Activated T-cell treated with anti-CD3 and anti-CD28 coated beads, Interleukin-2, amount 50 U/mL, for 24 hours (primary cell): ENCODE measurements around the gene UBAP2.

Experiments used
- DNase-seq: peaks from one replicate; pipeline ENCODE4 v3.0.0-alpha.2; 2020
- H3K27ac Mint-ChIP-seq: 2 replicates; pipeline ENCODE4 v1.8.0; 2020; ENCODE audit warnings: mild to moderate bottlenecking, mixed read lengths
- H3K27me3 Mint-ChIP-seq: 2 replicates; pipeline ENCODE4 v1.8.0; 2020; ENCODE audit warnings: mixed read lengths
- H3K36me3 Mint-ChIP-seq: 2 replicates; pipeline ENCODE4 v1.8.0; 2020; ENCODE audit warnings: low read depth, mixed read lengths
- H3K4me1 Mint-ChIP-seq: 2 replicates; pipeline ENCODE4 v1.8.0; 2020; ENCODE audit warnings: low read depth, mixed read lengths
- H3K4me3 Mint-ChIP-seq: 2 replicates; pipeline ENCODE4 v1.8.0; 2020; ENCODE audit warnings: mild to moderate bottlenecking, moderate library complexity, mixed read lengths
- H3K9me3 Mint-ChIP-seq: 2 replicates; pipeline ENCODE4 v1.8.0; 2020; ENCODE audit warnings: mixed read lengths

Gene UBAP2, protein sequence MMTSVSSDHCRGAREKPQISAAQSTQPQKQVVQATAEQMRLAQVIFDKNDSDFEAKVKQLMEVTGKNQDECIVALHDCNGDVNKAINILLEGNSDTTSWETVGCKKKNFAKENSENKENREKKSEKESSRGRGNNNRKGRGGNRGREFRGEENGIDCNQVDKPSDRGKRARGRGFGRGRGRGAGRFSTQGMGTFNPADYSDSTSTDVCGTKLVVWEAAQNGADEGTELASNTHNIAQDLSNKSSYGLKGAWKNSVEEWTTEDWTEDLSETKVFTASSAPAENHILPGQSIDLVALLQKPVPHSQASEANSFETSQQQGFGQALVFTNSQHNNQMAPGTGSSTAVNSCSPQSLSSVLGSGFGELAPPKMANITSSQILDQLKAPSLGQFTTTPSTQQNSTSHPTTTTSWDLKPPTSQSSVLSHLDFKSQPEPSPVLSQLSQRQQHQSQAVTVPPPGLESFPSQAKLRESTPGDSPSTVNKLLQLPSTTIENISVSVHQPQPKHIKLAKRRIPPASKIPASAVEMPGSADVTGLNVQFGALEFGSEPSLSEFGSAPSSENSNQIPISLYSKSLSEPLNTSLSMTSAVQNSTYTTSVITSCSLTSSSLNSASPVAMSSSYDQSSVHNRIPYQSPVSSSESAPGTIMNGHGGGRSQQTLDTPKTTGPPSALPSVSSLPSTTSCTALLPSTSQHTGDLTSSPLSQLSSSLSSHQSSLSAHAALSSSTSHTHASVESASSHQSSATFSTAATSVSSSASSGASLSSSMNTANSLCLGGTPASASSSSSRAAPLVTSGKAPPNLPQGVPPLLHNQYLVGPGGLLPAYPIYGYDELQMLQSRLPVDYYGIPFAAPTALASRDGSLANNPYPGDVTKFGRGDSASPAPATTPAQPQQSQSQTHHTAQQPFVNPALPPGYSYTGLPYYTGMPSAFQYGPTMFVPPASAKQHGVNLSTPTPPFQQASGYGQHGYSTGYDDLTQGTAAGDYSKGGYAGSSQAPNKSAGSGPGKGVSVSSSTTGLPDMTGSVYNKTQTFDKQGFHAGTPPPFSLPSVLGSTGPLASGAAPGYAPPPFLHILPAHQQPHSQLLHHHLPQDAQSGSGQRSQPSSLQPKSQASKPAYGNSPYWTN

DNA sequence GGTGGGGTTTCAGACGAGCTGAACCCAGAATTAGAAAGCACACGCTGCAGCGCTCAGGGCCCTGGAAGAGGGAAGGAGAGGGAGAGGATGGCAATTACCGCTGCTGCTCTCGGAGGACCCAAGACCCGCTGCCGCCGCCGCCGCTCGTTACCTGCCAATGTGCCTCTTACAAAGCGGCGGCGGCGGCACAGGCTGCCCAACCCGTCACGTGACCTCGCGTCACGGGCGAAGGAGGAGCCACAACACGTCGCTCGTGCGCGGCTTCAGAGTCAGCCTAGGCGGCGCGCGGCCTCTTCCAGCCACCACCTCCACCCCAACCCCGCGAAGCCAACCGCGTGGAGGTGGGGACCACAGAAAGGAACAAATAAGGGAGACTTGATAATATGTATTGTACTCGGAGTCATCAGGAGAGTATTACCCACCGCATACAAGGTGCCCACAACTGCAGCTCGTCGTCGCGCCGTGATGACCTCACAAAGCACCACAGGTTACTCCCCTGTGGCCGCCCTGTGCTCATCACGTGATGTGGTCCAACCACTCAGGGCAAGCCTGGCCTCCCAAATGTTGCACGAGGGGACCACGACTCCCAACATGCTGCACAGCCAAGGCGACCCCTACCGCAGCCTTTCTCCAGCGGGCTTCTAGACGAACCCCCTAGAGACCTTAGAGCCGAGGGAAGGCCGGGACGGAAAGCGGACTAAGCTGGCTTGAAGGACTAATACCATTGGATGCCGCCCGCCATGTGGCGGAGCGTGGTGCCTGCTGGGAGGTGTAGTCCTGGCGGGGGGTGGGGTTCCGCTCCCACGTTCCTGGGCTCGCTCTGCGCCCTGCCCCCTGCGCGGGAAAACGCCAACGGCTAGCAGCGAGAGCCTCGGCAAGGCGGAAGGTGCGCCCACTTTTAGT is at the start of gene UBAP2:
Gene UBAP2, minus strand, starts transcription at position 161 of the 903 bp plus-strand sequence. CDS start 31,739 bp downstream, outside the sequence.
- peak within 1 kb of the TSS; percentile 97 for H3K4me3 Mint-ChIP-seq
- H3K27me3 Mint-ChIP-seq = no peaks in the 10 kb centered on the region
- H3K9me3 Mint-ChIP-seq = no peaks in the 10 kb centered on the region
- peaks cover 37% of the 10 kb centered on the region for H3K4me1 Mint-ChIP-seq
- H3K36me3 Mint-ChIP-seq = peaks cover 35% of the 10 kb centered on the region
- H3K27ac Mint-ChIP-seq = peak within 1 kb of the TSS; percentile 100
- DNase-seq = peak; percentile 98

DNA sequence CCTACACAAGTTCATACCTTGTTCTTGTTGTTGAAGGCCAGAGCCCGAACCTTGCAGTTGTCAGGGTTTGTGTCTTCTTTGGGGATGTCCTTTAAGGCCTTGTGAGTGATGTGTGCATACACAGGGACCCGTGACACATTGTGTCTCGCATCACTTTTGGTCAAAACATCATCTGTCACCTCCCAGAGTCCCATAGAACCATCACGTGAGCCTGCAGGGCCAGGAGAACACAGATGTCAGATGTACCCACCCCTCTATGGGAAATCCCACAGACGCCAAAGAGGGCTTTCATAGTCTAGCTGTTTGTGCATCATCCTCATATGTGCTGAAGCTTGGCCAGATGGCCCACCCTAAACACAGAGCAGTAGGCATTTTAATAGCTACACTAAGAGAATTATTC is 49.6 kb upstream of the UBAP2 start:
- no peak overlapping the region for H3K27ac Mint-ChIP-seq
- H3K27me3 Mint-ChIP-seq = no peaks in the 10 kb centered on the region
- DNase-seq = no peak
- peaks cover 79% of the 10 kb centered on the region for H3K36me3 Mint-ChIP-seq
- no peak overlapping the region for H3K4me3 Mint-ChIP-seq
- no peaks in the 10 kb centered on the region for H3K9me3 Mint-ChIP-seq
- H3K4me1 Mint-ChIP-seq = no peaks in the 10 kb centered on the region

DNA sequence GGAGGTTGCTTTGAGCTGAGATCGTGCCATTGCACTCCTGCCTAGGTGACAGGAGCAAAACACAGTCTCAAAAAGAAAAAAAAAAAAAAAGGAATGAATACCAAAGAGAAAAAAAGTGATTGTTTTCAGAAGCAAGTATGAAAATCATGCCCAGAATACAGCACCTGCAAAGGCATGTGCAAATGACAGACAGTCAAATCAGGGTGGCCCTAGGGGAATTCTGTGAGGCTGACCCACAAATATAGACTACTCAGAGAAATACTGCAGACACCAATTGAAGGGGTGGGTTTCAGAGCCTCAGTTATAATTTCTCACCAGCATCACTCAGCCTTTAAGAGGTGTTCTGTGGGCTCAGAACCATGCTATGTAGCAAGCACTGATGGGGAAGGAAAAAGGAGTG is 49.2 kb upstream of the UBAP2 start:
- H3K9me3 Mint-ChIP-seq = no peaks in the 10 kb centered on the region
- peaks cover 79% of the 10 kb centered on the region for H3K36me3 Mint-ChIP-seq
- no peak for DNase-seq
- H3K4me3 Mint-ChIP-seq = no peak overlapping the region
- peaks cover 4% of the 10 kb centered on the region for H3K4me1 Mint-ChIP-seq
- peak overlapping the region; percentile 75 for H3K27ac Mint-ChIP-seq
- H3K27me3 Mint-ChIP-seq = no peaks in the 10 kb centered on the region

DNA sequence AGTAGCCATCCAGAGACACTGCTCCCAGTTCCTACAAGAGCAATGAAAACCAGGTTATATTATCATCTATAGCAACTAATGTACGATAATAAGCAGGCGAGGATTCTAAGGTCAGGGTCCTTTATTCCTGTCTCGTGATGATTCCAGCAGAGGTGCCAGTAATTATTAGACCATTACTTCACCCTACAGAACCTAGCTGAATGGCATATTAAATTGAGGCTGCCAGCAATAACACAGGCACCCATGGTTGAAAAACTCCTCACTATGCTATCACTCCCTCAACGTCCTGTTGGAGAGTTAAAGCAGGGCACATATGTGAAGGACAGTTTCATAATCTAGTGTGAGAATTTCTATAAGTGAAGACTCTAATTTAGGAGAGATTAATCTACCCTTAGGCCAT is 48.1 kb upstream of the UBAP2 start:
- Mint-ChIP-seq H3K4me3 (no peak overlapping the region), H3K9me3 (no peaks in the 10 kb centered on the region), H3K4me1 (peaks cover 15% of the 10 kb centered on the region), H3K27ac (no peak overlapping the region), H3K36me3 (peaks cover 80% of the 10 kb centered on the region), H3K27me3 (no peaks in the 10 kb centered on the region)
- no peak for DNase-seq

DNA sequence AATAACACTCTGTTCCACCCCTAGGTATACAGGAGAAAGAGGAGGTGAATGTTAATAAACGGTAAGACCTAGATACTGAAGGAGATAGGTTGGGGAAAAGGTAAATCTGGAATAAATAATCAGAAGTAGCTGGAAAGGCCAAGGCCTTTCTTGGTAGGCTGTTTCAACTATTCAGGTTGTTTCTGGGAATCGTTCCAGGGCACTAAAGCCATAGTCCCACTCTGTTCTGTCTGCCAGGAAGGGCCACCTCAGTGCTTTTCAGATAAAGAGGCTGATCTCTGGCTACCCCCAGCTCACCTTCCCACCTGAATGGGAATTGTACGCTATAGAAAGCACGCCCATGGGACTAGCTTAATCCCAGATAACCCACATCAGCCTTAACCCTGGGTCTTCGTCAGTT is 44.9 kb upstream of the UBAP2 start:
- H3K27me3 Mint-ChIP-seq = no peaks in the 10 kb centered on the region
- H3K4me3 Mint-ChIP-seq = no peak overlapping the region
- H3K36me3 Mint-ChIP-seq = peaks cover 97% of the 10 kb centered on the region
- DNase-seq = no peak
- H3K9me3 Mint-ChIP-seq = no peaks in the 10 kb centered on the region
- H3K4me1 Mint-ChIP-seq = peaks cover 18% of the 10 kb centered on the region
- H3K27ac Mint-ChIP-seq = peak overlapping the region; percentile 33

DNA sequence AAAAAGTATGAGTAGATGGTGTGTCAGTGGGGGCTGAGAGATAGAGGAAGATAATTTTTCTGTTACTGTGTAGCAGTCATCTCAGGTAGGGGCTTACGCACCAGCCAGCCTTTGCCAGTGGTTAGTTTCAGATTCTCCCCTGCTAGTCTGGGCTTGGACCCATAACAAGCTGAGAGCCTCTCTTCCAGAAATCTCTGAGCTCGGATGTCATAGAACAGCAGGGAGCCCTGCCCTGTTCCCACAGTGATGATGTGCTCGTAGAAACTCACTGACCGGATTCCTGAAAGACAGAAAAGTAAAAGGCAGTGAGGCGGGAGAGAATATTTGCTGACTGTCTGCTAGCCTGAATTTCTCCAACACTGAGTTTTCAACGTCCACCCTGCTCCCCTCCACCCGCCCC is 40.6 kb upstream of the UBAP2 start:
- peaks cover 85% of the 10 kb centered on the region for H3K36me3 Mint-ChIP-seq
- H3K27me3 Mint-ChIP-seq = no peaks in the 10 kb centered on the region
- H3K9me3 Mint-ChIP-seq = no peaks in the 10 kb centered on the region
- peaks cover 37% of the 10 kb centered on the region for H3K4me1 Mint-ChIP-seq
- peak overlapping the region; percentile 48 for H3K27ac Mint-ChIP-seq
- no peak overlapping the region for H3K4me3 Mint-ChIP-seq
- DNase-seq = no peak

DNA sequence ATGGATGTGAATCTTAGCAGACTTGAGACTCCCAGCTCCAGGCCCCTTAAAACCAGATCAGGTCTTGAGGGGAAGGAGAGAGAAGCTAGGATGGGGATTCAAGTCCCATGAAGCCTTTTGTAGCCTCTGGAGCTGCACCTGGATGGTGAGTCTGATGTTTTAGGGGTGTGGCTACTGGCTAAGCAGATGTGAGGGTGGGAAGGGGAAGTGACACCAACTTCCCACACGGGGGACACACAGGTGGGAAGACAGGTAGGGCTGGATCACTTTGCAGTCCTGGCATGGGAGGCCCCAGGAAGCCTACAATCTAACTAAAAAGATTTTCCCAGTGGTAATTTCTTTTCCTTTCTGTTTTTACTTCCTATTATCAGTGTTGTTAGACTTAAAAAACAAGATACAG is 38.7 kb upstream of the UBAP2 start:
- DNase-seq = no peak
- H3K9me3 Mint-ChIP-seq = no peaks in the 10 kb centered on the region
- H3K27me3 Mint-ChIP-seq = no peaks in the 10 kb centered on the region
- peaks cover 33% of the 10 kb centered on the region for H3K4me1 Mint-ChIP-seq
- peak overlapping the region; percentile 77 for H3K27ac Mint-ChIP-seq
- no peak overlapping the region for H3K4me3 Mint-ChIP-seq
- peaks cover 67% of the 10 kb centered on the region for H3K36me3 Mint-ChIP-seq

DNA sequence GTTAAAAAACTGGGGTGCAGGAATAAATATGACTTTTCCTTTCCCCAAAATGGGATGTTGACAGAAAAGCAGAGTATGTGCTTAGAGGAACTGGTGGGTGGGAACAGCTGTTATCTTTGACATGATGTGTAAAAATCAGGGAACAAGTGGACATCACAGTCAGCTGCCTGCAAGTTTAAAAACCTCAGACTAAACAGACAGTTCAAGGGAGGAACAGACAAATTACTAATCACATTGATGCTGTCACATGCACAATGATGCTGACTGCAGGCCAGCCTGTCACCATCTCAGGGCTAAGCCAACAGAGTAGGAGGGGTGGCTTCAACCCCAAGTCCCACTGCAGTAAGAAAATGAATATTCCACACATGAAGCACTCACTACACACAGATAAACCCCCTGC is 38.2 kb upstream of the UBAP2 start:
- DNase-seq = no peak
- H3K9me3 Mint-ChIP-seq = no peaks in the 10 kb centered on the region
- H3K36me3 Mint-ChIP-seq = peaks cover 62% of the 10 kb centered on the region
- H3K4me3 Mint-ChIP-seq = no peak overlapping the region
- peaks cover 28% of the 10 kb centered on the region for H3K4me1 Mint-ChIP-seq
- no peaks in the 10 kb centered on the region for H3K27me3 Mint-ChIP-seq
- peak overlapping the region; percentile 77 for H3K27ac Mint-ChIP-seq

DNA sequence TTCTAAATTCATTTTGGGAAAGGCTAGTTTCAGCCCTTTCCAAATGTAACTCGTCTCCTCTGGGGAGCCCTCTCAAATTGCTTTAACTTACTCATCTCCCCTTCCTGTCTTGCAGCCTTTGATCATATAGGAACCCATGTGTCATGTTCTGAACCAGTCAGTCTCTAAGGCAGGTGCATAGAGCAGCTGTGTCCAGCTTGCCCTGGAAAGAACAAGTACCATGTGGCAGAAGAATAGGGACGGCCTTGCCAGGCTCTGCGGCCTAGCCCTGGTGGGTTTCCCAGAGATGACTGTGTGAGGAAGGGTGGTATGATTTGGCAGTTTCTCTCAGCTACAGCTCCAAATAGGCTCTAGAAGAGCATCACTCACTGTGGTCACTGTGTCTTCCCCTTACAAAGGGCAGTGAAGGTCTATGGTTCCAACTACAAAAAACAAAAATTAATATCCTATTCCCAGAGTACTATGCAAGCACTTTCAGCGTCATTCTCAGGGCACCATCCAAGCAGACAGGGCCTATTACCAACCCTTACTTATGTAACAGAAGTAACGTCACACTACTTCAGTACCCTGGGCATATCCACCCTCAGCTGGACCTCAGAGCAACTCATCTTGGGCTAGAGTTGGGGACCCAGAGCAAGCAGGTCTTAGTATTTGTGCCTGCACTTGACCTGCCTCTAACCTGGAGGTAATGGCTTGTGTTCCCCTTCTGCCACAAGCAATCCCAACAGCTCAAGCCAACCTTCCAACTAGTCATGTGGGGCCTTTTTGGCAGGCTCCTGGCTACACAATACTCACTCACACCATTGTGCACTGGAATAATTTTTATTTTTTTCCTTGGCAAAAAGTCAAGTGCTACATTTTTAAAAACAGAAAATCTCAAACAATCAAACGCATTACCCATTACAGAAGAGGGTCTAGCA is 37.2 kb upstream of the UBAP2 start:
- Mint-ChIP-seq H3K9me3 (no peaks in the 10 kb centered on the region), H3K27ac (peak overlapping the region; percentile 73), H3K4me1 (peaks cover 25% of the 10 kb centered on the region), H3K36me3 (peaks cover 52% of the 10 kb centered on the region), H3K27me3 (no peaks in the 10 kb centered on the region), H3K4me3 (no peak overlapping the region)
- DNase-seq = no peak

DNA sequence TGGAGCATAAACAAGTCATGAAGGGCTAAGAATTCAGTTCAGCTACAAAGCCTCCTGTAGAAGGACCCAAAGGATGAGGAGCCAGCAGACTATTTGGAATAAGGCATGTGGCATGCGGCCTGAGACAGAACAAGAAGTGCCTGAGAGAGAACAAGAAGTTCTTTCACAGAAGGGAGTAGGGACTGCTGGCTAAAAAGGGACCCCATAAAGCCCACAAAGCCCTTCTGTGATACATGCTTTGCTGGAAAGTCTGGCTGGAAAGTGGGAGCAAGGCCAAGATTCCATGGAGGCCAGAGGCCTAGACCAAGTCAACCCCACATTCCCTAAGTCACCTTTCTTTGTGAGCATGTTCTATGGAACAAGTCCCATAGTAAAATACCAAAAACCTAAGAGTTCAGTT is 35.9 kb upstream of the UBAP2 start:
- Mint-ChIP-seq H3K4me1 (peaks cover 25% of the 10 kb centered on the region), H3K27me3 (no peaks in the 10 kb centered on the region), H3K4me3 (no peak overlapping the region), H3K27ac (peak overlapping the region; percentile 71), H3K9me3 (no peaks in the 10 kb centered on the region), H3K36me3 (peaks cover 40% of the 10 kb centered on the region)
- no peak for DNase-seq

DNA sequence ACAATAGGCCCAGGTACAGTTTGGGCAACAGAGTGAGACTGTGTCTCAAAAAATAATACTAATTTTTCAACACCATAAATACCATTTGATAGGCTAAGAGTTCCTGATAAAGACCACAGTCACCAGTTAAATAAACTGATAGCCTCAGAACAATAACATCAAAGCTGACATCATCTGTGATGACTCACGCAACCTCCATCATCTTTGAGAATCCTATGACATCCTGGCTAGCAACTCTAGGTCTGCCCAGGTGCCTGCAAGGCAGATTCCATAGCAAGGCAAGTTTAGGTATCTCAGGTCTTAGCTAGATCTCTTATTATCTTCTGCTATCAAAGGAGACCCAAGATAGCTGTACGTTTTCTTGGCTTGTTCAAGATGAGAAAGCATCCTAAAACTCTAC is 30.5 kb upstream of the UBAP2 start:
- no peaks in the 10 kb centered on the region for H3K36me3 Mint-ChIP-seq
- no peaks in the 10 kb centered on the region for H3K9me3 Mint-ChIP-seq
- H3K27me3 Mint-ChIP-seq = no peaks in the 10 kb centered on the region
- DNase-seq = no peak
- peaks cover 4% of the 10 kb centered on the region for H3K4me1 Mint-ChIP-seq
- H3K27ac Mint-ChIP-seq = no peak overlapping the region
- H3K4me3 Mint-ChIP-seq = no peak overlapping the region

DNA sequence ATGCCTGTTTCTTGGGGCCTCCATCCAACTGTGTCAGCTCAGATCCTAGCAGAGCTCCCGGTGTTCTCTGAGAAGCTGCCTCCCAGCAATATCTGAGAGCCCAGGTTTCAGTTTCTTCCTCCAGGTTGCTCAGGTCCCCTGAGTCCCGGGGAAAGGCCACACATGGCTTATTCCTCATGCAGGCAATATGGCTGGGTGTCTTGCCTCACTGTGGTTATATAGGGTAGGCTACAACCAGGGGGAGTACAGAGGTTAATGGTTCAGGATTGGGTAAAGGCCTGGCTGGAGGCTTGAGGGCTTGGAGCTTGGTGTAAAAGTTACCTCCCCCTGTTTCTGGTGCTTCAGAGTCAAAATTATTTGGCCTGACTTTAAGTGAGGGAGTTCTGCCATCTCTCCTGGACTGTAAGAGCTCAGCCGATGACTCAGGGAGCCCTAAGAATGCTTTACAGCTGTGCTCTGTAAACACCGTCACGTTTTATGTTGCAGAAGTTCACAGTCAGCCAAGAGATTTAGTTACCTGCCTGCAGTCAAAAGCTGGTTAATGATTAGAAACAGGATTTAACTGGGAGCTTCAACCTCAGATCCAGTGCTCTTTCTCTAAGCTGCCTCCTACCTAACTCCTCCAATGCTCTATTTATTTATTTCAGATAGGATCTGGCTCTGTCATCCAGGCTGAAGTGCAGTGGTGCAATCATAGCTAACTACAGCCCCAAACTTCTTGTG is 24.3 kb upstream of the UBAP2 start:
- no peaks in the 10 kb centered on the region for H3K36me3 Mint-ChIP-seq
- H3K27ac Mint-ChIP-seq = no peak overlapping the region
- H3K9me3 Mint-ChIP-seq = no peaks in the 10 kb centered on the region
- no peaks in the 10 kb centered on the region for H3K27me3 Mint-ChIP-seq
- no peaks in the 10 kb centered on the region for H3K4me1 Mint-ChIP-seq
- no peak for DNase-seq
- H3K4me3 Mint-ChIP-seq = no peak overlapping the region

DNA sequence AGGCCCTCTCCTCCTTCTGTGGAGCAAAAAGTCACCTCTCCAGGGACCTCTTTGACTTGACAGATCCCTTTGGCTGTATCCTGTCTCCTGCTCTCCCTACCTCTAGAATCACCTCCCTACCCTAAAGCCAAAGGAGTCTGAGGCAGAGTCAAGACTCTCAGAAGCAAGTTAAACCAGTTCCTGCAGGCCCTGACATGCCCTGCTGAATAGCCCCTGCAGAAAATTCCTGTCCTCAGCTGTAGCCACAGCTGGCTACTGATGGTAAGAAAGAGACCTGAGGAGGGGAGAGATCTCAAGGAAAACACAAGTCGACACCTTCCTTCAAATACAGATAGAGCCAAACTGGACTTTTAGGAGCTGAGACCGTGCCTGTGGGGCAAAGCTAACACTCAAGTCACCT is 23.7 kb upstream of the UBAP2 start:
- H3K27ac Mint-ChIP-seq = no peak overlapping the region
- DNase-seq = no peak

More for the DNA sequence above, 23.7 kb upstream of the UBAP2 start:
- no peaks in the 10 kb centered on the region for H3K9me3 Mint-ChIP-seq
- H3K36me3 Mint-ChIP-seq = no peaks in the 10 kb centered on the region
- H3K4me3 Mint-ChIP-seq = no peak overlapping the region
- H3K27me3 Mint-ChIP-seq = no peaks in the 10 kb centered on the region
- H3K4me1 Mint-ChIP-seq = no peaks in the 10 kb centered on the region
